IPS-NIHi7 (cell line): Measurements from ENCODE around the gene BAZ1A.
"Not testable (repeated sequence)": the region's sequence is repeated elsewhere in the genome, so short reads cannot be mapped to it uniquely, and the experiment has no call there.

Experiments
- DNase-seq: peaks from one replicate; pipeline ENCODE4 v3.0.0; 2012; ENCODE audit warnings: mixed read lengths; ENCODE audit errors: extremely low spot score

The BAZ1A gene

GRCh38 chr14:34853041-34853440 lies 22.1 kb downstream of the BAZ1A start:
- no peak for DNase-seq

GRCh38 chr14:34851395-34851794 lies 23.8 kb downstream of the BAZ1A start:
- DNase-seq = no peak

- DNase-seq = no peak
Observed at GRCh38 chr14:34845869-34846268, 29.3 kb downstream of the BAZ1A start.

DNA sequence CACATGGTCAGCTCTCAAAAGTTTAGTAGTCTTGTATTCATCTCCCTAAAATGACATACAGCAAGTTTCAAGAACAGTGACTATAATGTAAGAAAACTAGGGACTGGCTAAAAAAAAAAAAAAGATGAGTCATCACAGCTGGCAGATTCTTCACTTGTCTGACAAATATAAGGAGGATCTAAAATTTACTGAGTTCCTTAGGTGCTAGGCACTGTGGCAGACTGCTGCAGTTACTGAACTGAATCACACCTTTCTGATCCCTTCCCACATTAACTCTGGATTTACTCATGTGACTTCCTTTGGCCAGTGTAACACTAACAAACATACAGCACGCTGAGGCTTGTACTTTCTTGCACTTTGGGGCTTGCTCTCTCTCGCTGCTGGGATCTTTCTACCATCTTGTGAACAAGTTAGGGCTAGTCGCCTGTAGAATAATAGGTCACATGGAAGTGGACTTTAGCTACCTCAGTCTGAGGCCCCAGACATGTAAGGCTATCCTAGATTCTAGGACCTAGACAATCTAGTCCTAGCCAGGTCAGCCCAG lies 32.1 kb downstream of the BAZ1A start:
- DNase-seq = no peak

GRCh38 chr14:34837801-34838322 lies 37.3 kb downstream of the BAZ1A start:
- no peak for DNase-seq

GRCh38 chr14:34835312-34835711 lies 39.8 kb downstream of the BAZ1A start:
- no peak for DNase-seq

DNA sequence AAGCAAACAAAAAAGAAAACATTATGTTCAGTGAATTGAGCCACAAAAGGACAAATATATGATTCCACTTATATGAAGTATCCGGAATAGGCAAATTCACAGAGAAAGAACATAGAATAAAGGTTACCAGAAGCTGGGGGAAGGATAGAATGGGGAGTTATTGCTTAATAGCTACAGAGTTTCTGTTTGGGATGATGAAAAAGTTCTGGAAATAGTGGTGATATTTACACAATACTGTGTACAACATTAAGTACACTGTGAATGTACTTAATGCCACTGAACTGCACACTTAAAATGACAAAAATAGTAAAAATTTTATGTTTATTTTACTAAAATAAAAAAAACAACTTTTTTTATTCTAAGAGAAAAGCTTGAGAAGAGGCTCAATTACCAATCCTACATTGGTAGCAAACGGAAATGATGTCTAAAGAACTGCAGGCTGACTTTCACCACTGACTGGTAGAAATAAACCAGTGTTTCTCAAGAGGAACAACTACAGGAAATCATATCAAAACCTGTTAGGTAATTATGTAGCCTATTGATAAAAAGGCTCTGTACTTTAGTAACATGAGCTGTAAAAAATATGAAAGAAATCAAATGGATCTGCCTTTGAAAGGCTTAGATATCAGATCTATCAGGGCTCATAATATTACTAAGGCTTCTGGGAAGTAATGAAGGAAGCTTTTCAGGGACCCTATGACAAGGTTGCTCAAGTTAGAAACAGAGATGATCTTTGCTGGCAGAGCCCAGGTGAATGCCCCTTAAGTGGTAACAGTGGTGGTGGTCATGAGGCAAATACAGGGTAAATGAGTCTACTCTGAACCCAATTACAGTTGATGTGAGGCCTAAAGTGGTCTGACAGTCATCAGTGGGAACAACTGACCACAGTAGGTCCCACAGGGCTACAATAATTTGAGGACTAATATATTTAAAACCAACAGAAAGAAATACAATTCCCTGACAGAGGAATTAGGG lies 41.3 kb downstream of the BAZ1A start:
- DNase-seq = no peak

- no peak for DNase-seq
Observed at GRCh38 chr14:34826661-34827060, 48.5 kb downstream of the BAZ1A start.

GRCh38 chr14:34824826-34825225 lies 50.3 kb downstream of the BAZ1A start:
- DNase-seq = no peak

DNA sequence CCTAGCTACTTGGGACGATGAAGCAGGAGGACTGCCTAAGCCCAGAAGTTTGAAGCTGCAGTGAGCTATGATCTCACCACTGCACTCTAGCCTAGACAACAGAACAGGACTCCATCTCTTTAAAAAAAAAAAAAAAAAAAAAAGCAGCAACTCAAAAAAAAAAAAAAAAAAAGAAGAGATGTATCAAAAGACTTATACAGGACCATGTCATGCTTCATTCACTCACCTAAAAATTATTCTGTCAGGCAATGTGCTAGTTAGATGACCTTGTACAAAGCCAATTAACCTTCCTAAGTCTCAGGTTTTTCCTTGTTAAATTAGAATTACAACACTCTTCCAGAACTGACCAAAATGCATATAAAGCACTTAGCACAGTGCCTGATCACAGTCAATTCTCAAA lies 50.9 kb downstream of the BAZ1A start:
- DNase-seq = no peak

GRCh38 chr14:34817768-34818167 lies 57.4 kb downstream of the BAZ1A start:
- no peak for DNase-seq

GRCh38 chr14:34810028-34810427 lies 65.1 kb downstream of the BAZ1A start:
- DNase-seq = no peak

DNA sequence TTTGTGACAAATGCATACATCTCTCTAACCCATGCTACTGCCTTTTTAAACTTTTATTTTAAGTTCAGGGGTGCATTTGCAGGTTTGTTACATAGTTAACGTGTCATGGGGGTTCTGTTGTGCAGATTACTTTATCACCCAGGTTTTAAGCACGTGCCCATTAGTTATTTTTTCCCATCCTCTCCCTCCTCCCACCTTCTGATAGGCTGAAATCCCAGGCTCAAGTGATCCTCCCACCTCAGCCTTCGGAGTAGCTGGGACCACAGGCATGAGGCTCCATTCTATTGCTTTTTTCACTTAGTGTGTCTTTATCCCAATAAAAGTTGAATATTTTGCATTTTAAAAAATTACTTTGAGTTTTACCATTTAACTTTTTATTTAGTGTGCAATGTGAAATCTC lies 68.9 kb downstream of the BAZ1A start:
- no peak for DNase-seq

DNA sequence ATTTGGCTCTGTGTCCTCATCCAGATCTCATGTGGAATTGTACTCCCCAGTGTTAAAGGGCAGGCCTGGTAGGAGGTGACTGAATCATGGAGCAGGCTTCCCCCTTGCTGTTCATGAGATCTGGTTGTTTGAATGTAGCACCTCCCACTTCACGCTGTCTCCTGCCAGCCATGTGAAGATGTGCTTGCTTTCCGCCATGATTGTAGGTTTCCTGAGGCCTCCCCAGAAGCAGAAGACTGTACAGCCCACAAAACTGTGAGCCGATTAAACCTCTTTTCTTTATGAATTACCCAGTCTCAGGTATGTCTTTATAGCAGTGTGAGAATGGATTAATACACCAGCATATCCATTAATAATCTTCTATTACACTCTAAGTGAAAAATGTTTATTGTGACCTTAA lies 70.2 kb downstream of the BAZ1A start:
- DNase-seq = no peak

- DNase-seq = not testable (repeated sequence)
Observed at GRCh38 chr14:34798861-34799260, 76.3 kb downstream of the BAZ1A start.

- DNase-seq = no peak
Observed at GRCh38 chr14:34797747-34798583, 77.2 kb downstream of the BAZ1A start.

- no peak for DNase-seq
Observed at GRCh38 chr14:34796902-34797301, 78.3 kb downstream of the BAZ1A start.

GRCh38 chr14:34794941-34795340 lies 80.2 kb downstream of the BAZ1A start:
- no peak for DNase-seq

DNA sequence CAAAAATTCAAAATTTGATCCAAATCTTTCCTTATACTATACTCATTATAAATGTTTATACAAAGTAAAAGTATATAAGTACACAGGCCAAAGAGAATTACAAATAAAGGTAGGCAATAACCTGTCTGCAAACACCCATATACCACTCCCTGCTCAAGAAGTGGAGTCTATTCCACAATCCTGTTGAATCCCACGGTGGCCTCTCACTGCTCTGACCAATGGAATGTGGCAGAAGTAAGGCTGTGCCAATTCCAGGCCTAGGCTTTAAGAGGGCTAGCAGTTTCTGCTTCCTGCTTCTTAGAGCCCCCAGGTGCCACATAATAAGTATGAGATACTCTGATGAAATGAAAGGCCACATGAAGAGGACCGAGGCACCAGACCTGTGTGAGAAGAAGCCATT lies 80.9 kb downstream of the BAZ1A start:
- no peak for DNase-seq

DNA sequence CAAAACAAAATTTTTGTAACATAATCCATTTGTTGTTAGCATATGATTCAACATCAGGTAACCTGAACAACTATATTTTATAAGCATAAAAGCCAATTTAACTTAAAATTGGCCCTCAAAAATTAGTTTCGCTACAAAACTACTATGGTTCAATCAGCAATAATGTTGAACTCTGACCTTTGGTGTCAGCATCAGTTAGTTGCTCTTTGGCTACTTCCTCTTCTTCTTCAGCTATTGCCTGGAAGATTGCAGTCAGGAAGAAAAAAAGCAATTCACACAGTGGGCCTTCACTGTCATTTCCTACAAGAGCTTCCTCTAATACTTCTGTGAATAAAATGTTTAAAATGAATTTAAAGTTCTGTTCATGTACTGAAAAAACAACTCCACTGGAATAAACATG lies 82.6 kb downstream of the BAZ1A start:
- DNase-seq = no peak

DNA sequence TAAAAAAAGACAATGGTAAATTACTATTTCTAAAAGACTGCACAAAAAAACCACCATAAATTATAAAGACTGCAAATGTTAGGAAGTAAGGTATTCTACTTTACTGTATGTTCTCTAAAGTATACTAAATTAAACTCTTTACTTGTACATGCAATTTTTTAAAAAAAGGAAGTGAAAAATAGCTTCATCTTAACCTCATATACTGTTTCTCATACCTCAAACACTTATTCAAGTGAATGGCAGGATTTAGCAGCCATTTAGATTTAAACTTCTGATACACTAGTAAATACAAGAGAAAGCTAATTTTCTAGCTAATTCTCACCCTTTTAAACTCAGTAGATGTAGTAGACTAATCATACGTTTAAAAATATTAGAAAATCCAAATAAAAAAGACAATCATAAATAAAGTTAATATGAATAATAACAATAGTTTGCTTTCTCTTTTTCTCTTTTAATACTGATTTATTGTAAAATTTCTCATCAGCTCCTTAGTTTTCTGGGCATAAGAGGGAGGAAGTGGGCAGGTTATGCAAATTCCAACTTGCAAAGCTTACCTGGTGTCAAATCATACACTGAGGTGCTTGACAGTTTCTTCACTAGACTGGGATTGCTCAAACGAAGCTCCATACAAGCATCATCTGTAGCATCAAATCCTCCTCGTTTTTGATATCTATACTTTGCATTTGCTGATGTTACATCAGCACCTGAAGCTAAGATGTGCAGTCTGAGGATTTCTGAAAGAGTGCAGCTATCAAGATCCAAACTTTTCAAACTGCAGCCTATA lies 89.7 kb downstream of the BAZ1A start:
- no peak for DNase-seq
